ENCODE data around the gene TUBA1A.

GRCh38 chr12:49174218-49174617 is 14.7 kb downstream of the TUBA1A start:
- TF ChIP-seq ZBTB6 (tag by site-specific recombination; IDR thresholded peaks at IDR 0.05): no peak
- TF ChIP-seq PATZ1 (tag by site-specific recombination; IDR thresholded peaks at IDR 0.05): no peak
- TF ChIP-seq RBAK (tag by site-specific recombination; IDR thresholded peaks at IDR 0.05): no peak
- no peak for TF ChIP-seq ZNF670 (tag by site-specific recombination; IDR thresholded peaks at IDR 0.05; ENCODE audit: low read depth)
- no peak for TF ChIP-seq CTCF (tag by site-specific recombination; IDR thresholded peaks at IDR 0.05)
- TF ChIP-seq ZSCAN30 (tag by site-specific recombination; IDR thresholded peaks at IDR 0.05): no peak
- no peak for TF ChIP-seq ZBTB11 (tag by site-specific recombination; conservative IDR thresholded peaks at IDR 0.05; ENCODE audit: low read depth)
- TF ChIP-seq ZNF660 (tag by site-specific recombination; IDR thresholded peaks at IDR 0.05): no peak
- TF ChIP-seq ZNF335 (tag by site-specific recombination; conservative IDR thresholded peaks at IDR 0.05): no peak
